Keratinocyte (primary cell): ENCODE data around the gene BCAS2. TPM values are rescaled to one million over a fixed set of nuclear protein-coding genes. Genes with fewer than 3 reads are reported as not detected.

Experiments
- DNase-seq: peaks from one replicate; pipeline ENCODE4 v3.0.0-alpha.2; 2011; ENCODE audit warnings: low read depth, missing footprints, low spot score
- FAIRE-seq: peaks from 2 replicates; lab custom pipeline; 2011; peaks lifted over from hg19 to GRCh38; lab: Jason Lieb, UNC
- H2AFZ ChIP-seq: 2 replicates; pipeline ENCODE4 v1.6.0; 2012; ENCODE audit warnings: low read length, control low read depth, inconsistent platforms; ENCODE audit not compliant: control insufficient read depth
- H3K27ac ChIP-seq: 2 replicates; pipeline ENCODE4 v1.5.1; 2011; ENCODE audit warnings: low read length; ENCODE audit not compliant: control insufficient read depth, insufficient read depth
- H3K27me3 ChIP-seq: 3 replicates; pipeline ENCODE4 v1.6.0; 2011; ENCODE audit warnings: low read length; ENCODE audit not compliant: control insufficient read depth, insufficient read depth; ENCODE audit errors: extremely low read depth
- H3K36me3 ChIP-seq, 2 experiments: 2 replicates in 1 of 2; 3 replicates in 1 of 2; pipeline ENCODE4 v1.5.1; 2011; ENCODE audit warnings: low read length in 2 of 2, mild to moderate bottlenecking in 1 of 2; ENCODE audit not compliant: control insufficient read depth in 2 of 2, insufficient read depth in 2 of 2; ENCODE audit errors: extremely low read depth in 1 of 2
- H3K4me1 ChIP-seq: 3 replicates; pipeline ENCODE4 v1.5.1; 2011; ENCODE audit warnings: low read length; ENCODE audit not compliant: control insufficient read depth, insufficient read depth; ENCODE audit errors: extremely low read depth
- H3K4me2 ChIP-seq: 3 replicates; pipeline ENCODE4 v1.6.0; 2011; ENCODE audit warnings: low read depth, low read length; ENCODE audit not compliant: control insufficient read depth, insufficient read depth; ENCODE audit errors: extremely low read depth
- H3K4me3 ChIP-seq, 3 experiments: fragments of 200-600 bp in 1 of 3; sonication (generic) in 1 of 3; 2 replicates in 2 of 3; 3 replicates in 1 of 3; pipeline ENCODE4 v1.5.1; 2011 to 2016; ENCODE audit warnings: low read length in 3 of 3, mild to moderate bottlenecking in 3 of 3, control low read depth in 2 of 3, inconsistent platforms in 1 of 3, low read depth in 1 of 3, mixed read lengths in 1 of 3, mixed run types in 1 of 3, moderate library complexity in 1 of 3; ENCODE audit not compliant: control insufficient read depth in 2 of 3, insufficient read depth in 2 of 3; ENCODE audit errors: extremely low read depth in 1 of 3
- H3K79me2 ChIP-seq: 2 replicates; pipeline ENCODE4 v1.6.0; 2012; ENCODE audit warnings: low read length; ENCODE audit not compliant: control insufficient read depth, insufficient read depth
- H3K9ac ChIP-seq: 3 replicates; pipeline ENCODE4 v1.6.0; 2011; ENCODE audit warnings: low read length; ENCODE audit not compliant: control insufficient read depth, insufficient read depth; ENCODE audit errors: extremely low read depth
- H3K9me1 ChIP-seq: 3 replicates; pipeline ENCODE4 v1.6.0; 2011; ENCODE audit warnings: low read length; ENCODE audit not compliant: control insufficient read depth, insufficient read depth; ENCODE audit errors: extremely low read depth
- H3K9me3 ChIP-seq: 2 replicates; pipeline ENCODE4 v1.5.1; 2012; ENCODE audit warnings: low read depth, low read length; ENCODE audit not compliant: control insufficient read depth
- H4K20me1 ChIP-seq: 3 replicates; pipeline ENCODE4 v1.6.0; 2011; ENCODE audit warnings: low read length; ENCODE audit not compliant: control insufficient read depth, insufficient read depth; ENCODE audit errors: extremely low read depth
- CTCF ChIP-seq, 3 experiments: IDR thresholded peaks in 1 of 3; conservative IDR thresholded peaks in 1 of 3; optimal IDR thresholded peaks in 1 of 3; 2 replicates in 2 of 3; 3 replicates in 1 of 3; pipeline versions ENCODE3 to v1.5.1; 2011; ENCODE audit warnings: low read length in 3 of 3, mild to moderate bottlenecking in 3 of 3, moderate library complexity in 2 of 3, control low read depth in 1 of 3, inconsistent platforms in 1 of 3; ENCODE audit not compliant: insufficient read depth in 2 of 3; ENCODE audit errors: extremely low read depth in 1 of 3
- EZH2 ChIP-seq: IDR thresholded peaks from one replicate; pipeline ENCODE4 v1.6.1; 2012; ENCODE audit warnings: inconsistent platforms, mild to moderate bottlenecking, low read length, moderate library complexity
- dilution Hi-C: fragments of 300-500 bp; cut with MboI; formaldehyde crosslinking; loops from one replicate; pipeline ENCODE4 v1.7.0; 2020; ENCODE audit warnings: low sequenced_read_pairs; ENCODE audit not compliant: extremely low pct_ligation_motif_present
- polyA plus RNA-seq, 5 experiments: library from polyadenylated mRNA; depleted of rRNA in 3 of 5; stranded (reverse) in 3 of 5; stranded (forward) in 1 of 5; unstranded in 1 of 5; fragments of >200 nt; gene quantifications; 1 replicate in 1 of 5; 2 replicates in 3 of 5; 3 replicates in 1 of 5; pipeline versions ENCODE4 v1.2.1 to v1.2.3, GENCODE V29; 2011 to 2012; ENCODE audit warnings: missing spikeins in 2 of 5, low read depth in 1 of 5, low replicate concordance in 1 of 5

BCAS2 gene
- polyA plus RNA-seq, 1 donor (not counting 4 experiments of a cell fraction or from before 2014, with no cell fraction given): 60.8 TPM

DNA sequence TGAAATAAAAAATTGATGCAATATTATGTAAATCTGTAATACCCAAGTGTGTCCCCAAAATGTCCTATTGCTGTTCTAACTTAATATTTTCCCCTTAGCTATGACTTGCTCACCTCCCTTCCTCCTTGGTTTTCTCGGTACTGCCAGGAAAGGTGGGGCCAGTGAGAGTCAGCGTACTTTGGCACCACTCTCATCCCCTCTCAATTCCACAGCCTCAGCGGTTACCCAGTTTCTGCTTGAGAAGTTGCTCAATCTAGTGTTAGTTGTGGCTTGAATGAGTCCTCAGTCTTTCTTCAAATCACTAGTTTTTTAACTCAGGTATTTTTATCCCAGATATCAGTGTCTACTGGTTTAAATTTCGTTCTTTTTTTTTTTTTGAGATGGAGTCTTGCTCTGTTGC, 32.3 kb downstream of the BCAS2 start:
- H2AFZ ChIP-seq: no peak overlapping the region
- H3K4me3 ChIP-seq: no peak overlapping the region
- H3K4me2 ChIP-seq: no peak overlapping the region
- no peak overlapping the region for H3K27ac ChIP-seq
- H3K9me3 ChIP-seq: no peaks in the 10 kb centered on the region
- H3K9me1 ChIP-seq: no peaks in the 10 kb centered on the region
- no peak for DNase-seq
- FAIRE-seq: no peak
- no peaks in the 10 kb centered on the region for H3K4me1 ChIP-seq
- TF ChIP-seq EZH2 (no peak), CTCF (optimal IDR thresholded peaks at IDR 0.05 in 1 of 3, IDR thresholded peaks at IDR 0.05 in 1 of 3, conservative IDR thresholded peaks at IDR 0.05 in 1 of 3; ENCODE audit: extremely low read depth in 1 of 3, insufficient read depth in 2 of 3, low read length in 3 of 3) (no peak)
- H3K9ac ChIP-seq: no peak overlapping the region
- H3K79me2 ChIP-seq: no peaks in the 10 kb centered on the region
- H3K36me3 ChIP-seq: no peaks in the 10 kb centered on the region
- dilution Hi-C loops: no loop called here
- H4K20me1 ChIP-seq: no peaks in the 10 kb centered on the region
- no peaks in the 10 kb centered on the region for H3K27me3 ChIP-seq

GRCh38 chr1:114547076-114547475, 34.3 kb downstream of the BCAS2 start:
- Histone ChIP-seq H3K27me3 (no peaks in the 10 kb centered on the region), H3K36me3 (no peaks in the 10 kb centered on the region), H4K20me1 (no peaks in the 10 kb centered on the region), H2AFZ (no peak overlapping the region), H3K9me1 (no peaks in the 10 kb centered on the region), H3K9me3 (no peaks in the 10 kb centered on the region), H3K9ac (no peak overlapping the region), H3K4me2 (no peak overlapping the region), H3K27ac (no peak overlapping the region), H3K4me3 (no peak overlapping the region), H3K79me2 (no peaks in the 10 kb centered on the region), H3K4me1 (no peaks in the 10 kb centered on the region)
- no peak for TF ChIP-seq EZH2
- TF ChIP-seq CTCF (optimal IDR thresholded peaks at IDR 0.05 in 1 of 3, IDR thresholded peaks at IDR 0.05 in 1 of 3, conservative IDR thresholded peaks at IDR 0.05 in 1 of 3; ENCODE audit: extremely low read depth in 1 of 3, insufficient read depth in 2 of 3, low read length in 3 of 3): no peak
- no peak for FAIRE-seq
- no peak for DNase-seq
- dilution Hi-C loops: no loop called here
